ENCODE measurements around the gene KCNQ1.

The KCNQ1 gene, protein sequence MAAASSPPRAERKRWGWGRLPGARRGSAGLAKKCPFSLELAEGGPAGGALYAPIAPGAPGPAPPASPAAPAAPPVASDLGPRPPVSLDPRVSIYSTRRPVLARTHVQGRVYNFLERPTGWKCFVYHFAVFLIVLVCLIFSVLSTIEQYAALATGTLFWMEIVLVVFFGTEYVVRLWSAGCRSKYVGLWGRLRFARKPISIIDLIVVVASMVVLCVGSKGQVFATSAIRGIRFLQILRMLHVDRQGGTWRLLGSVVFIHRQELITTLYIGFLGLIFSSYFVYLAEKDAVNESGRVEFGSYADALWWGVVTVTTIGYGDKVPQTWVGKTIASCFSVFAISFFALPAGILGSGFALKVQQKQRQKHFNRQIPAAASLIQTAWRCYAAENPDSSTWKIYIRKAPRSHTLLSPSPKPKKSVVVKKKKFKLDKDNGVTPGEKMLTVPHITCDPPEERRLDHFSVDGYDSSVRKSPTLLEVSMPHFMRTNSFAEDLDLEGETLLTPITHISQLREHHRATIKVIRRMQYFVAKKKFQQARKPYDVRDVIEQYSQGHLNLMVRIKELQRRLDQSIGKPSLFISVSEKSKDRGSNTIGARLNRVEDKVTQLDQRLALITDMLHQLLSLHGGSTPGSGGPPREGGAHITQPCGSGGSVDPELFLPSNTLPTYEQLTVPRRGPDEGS
- 2.5 to 13.9 reads per million in 2 experiments for total RNA-seq

DNA sequence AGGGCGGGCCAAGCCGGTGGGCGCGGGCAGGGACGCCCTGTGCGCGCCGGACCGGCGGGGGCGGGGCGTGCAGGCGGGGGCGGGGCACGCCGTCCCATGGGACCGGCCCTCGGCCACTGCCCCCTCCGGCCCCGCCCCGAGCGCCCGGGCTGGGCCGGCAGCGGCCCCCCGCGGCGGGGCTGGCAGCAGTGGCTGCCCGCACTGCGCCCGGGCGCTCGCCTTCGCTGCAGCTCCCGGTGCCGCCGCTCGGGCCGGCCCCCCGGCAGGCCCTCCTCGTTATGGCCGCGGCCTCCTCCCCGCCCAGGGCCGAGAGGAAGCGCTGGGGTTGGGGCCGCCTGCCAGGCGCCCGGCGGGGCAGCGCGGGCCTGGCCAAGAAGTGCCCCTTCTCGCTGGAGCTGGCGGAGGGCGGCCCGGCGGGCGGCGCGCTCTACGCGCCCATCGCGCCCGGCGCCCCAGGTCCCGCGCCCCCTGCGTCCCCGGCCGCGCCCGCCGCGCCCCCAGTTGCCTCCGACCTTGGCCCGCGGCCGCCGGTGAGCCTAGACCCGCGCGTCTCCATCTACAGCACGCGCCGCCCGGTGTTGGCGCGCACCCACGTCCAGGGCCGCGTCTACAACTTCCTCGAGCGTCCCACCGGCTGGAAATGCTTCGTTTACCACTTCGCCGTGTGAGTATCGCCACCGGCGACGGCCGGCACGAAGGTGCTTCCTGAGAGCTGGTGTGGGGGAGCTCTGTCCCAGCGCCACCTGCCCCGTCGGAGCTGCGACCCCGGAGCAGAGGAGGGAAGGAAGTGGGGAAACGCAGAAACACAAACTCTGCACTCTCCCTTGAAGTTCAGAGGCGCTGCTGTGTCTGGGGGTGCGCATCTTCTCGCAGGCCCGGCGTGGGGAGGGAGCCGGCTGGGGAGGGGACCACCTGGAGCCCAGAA is at the start of gene KCNQ1:
Gene KCNQ1 (plus strand): TSS at position 188 of the 925 bp plus-strand sequence. CDS start 91 bp downstream, at position 279.
- peak; percentile 24 for DNase-seq (ENCODE audit: low read depth)

DNA sequence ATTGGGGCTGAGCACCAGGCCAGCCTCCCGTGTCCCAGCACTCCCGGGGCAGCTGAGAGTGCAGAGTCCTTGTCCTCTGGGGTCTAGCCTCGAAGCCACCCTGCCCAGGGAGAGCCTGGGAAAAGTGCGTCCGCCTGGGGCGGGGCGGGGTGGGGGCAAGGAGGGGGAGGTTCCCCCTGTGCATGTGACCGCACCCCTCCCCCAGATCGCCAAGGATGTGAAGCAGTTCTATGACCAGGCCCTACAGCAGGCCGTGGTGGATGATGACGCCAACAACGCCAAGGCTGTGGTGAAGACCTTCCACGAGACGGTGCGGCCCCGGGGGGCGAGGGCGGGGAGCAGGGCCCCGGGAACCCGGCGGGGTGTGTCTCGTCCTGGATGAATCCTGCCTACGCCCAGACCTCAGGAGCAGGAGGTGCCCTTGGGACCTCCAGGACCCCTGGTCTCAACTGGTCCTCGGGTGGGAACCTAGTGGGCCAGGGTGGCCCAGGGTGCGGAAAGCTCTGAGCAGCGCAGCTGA is 49.5 kb upstream of the KCNQ1 start:
- no peak for DNase-seq (ENCODE audit: low read depth)

DNA sequence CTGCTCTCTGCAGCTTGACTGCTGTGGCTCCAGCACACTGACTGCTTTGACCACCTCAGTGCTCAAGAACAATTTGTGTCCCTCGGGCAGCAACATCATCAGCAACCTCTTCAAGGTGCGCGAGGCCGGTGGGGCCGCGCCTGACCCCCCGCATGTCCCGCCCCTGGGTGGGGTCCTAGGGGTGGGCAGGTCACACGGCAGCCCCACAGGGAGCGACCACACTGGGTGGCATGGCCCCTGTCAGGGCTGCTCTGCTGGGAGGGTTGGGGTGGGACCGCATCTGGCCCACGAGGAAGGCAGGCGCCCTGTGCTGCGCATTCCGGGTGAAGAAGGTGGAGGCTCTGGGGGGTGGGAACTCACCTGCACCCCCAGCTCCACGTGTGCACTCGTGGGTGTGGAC is 49.0 kb upstream of the KCNQ1 start:
- DNase-seq (ENCODE audit: low read depth) = no peak

DNA sequence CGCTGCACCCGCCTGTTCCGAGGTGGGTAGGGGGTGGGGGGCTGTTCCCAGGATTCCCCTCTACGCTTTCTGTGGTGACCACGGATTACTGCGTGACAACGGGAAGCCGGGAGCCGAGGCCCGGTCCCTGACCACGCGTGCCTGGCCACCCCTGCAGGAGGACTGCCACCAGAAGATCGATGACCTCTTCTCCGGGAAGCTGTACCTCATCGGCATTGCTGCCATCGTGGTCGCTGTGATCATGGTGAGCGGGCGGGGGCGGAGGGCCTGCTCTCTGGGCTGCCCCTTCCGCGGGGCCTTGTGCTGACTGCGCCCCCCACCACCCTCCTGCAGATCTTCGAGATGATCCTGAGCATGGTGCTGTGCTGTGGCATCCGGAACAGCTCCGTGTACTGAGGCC is 48.3 kb upstream of the KCNQ1 start:
- DNase-seq (ENCODE audit: low read depth) = no peak

DNA sequence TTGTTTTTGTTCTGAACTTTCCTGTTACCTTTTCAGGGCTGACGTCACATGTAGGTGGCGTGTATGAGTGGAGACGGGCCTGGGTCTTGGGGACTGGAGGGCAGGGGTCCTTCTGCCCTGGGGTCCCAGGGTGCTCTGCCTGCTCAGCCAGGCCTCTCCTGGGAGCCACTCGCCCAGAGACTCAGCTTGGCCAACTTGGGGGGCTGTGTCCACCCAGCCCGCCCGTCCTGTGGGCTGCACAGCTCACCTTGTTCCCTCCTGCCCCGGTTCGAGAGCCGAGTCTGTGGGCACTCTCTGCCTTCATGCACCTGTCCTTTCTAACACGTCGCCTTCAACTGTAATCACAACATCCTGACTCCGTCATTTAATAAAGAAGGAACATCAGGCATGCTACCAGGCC is 47.8 kb upstream of the KCNQ1 start:
- no peak for DNase-seq (ENCODE audit: low read depth)

DNA sequence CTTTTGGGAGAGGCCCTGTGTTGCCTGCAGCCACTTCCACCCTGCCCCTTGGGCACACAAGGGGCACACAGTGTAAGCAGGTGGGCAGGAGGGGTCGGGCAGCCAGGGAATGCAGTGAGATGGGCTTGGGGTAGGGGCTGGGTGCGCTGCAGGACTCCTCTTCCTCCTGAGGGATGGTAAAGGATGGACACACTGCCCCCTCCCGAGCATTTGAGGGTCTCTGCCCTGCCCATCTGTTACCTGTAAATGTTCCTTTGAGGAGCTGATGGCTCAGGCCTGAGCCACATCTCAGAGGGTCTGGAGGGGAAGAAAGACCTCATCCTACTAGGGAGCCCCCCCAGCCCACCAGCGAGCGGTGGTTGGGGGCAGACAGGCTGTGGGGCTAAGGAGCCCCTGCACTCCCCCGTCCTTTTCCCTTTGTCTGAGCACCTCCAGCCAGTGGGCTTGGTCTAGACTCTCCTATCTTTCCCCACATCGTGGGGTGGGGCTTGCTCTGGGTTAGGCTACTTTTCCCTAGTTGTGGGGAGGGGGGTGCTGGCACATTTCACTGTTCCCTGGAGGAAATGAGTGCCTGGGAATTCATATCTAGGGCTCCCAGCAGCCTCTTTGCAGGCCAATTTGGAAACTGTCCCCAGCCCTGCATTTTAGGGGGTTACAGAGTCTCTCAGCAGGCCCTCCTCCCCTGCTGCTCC is 46.0 kb upstream of the KCNQ1 start:
- DNase-seq (ENCODE audit: low read depth) = no peak

DNA sequence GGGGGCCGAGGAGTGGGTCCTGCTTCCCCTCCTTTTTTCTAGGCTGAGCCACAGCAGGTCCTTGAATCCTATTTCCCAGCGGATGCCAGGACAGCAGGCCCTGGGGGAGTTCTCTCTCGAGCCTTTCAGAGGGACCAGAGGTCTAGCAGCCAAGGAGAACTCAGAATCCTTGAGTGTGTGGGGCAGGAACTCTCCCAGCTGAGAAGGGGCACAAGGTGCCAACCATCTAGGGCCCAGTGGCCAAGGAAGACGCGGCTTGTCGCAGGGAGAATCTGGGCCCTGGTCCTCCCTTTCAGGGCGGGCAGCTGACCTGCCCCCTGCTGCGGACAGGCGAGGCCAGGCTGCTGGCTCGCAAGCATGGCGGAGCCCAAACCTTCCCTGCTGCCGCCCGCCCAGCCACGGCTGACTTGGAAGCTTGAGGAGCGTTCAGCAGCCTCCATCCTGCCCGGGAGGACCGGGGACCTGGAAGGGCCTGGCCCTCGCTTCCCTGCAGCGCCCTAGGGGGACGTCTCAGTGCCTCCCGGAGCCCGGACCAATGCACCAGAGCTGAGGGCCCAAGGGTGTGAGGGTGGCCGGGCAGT is 45.2 kb upstream of the KCNQ1 start:
- DNase-seq (ENCODE audit: low read depth) = no peak

DNA sequence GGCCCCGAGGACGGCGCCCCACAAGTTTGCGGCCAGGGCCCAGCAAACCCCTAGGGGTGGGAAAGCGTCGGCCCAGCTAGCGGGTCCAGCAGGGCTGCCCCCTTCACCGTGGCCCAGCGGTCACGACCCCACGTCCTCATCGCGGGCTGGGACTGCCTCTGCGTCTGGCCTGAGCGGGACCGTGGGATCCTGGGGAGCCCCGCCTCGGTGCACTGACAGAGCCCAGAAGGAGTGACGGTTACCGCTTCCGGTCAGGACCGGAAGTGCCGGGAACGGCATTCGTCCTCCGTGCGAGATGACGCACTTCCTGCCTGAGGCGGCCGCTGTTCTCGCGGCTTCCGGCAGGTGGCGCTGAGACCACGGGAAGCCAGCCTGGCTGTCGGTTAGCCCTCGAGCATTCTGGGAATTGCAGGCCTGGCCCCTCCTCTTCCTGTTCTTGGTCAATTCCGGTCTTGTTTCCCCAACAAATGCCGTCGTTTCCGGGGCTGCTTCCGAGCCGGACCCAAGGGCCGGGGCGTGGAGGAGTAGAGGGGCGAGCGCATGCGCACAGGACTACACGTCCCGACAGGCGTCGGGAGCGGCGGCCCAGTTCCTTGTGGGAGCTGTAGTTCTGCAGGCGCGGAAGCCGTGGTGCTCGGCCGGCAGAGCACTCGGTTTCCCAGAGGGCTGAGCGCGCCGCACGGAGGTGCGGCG is 44.6 kb upstream of the KCNQ1 start, which contains the start of gene TSSC4:
Gene TSSC4 (plus strand): TSS at position 682 of the 693 bp plus-strand sequence. CDS start 1,884 bp downstream, outside the sequence.
- DNase-seq (ENCODE audit: low read depth) = peak; percentile 99

DNA sequence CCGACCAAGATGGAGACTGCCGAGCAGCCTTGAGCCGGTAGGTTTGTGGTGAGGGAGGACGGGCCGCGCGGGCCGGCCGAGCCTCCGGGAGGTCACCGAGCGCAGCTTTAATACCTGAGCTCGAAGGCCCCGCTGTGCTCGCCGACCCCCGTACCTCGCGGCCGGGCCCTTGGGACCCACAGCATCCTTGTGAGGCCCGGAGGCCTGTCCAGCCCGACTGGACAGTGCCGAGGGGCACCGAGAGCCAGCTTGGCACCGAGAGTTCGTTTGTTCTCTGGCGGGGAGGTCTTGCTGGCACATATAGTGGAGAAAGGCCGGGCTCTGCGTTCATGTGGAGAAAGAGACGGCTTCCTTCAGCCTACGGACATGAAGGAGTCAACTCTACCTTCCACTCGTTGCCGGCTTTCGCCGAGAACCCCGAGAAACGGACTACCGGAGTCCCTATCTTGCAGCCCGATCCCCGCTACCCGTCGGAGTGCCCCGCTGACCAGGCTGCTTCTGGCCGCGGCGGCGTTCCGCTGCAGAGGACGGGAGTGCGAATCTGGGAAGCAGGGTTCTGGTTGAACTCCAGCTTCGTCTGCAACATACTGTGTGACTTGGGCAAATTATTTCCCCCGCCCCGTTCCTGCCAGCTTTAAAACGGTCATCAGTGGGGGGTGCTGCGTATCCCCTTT is 43.9 kb upstream of the KCNQ1 start:
- no peak for DNase-seq (ENCODE audit: low read depth)

DNA sequence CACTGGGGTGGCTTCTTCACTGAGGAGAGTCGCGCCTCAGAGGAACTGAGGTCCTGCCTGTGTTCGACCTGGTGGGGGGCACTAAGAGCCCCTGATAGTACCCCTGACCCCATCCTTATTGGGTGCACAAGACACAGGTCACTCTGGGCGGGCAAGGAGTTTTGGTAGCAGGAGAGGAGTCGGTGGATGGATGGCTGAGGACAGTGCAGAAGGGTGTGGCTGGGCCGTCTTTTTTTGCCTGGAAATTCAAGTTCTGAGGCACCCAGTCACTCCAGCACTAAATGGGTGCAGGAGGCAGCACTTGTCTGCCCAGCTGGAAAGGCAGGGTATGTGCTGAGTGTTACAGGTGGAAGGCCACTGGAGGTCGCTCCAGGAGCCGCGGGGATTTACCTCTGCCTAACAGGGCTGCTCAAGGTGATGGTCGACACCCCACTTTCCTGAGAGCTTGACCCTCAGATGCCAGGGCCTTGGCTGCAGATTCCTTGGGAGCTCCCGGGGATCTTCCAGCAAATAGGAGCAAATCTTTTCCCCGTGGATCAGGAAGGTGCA is 43.3 kb upstream of the KCNQ1 start:
- DNase-seq (ENCODE audit: low read depth) = no peak

DNA sequence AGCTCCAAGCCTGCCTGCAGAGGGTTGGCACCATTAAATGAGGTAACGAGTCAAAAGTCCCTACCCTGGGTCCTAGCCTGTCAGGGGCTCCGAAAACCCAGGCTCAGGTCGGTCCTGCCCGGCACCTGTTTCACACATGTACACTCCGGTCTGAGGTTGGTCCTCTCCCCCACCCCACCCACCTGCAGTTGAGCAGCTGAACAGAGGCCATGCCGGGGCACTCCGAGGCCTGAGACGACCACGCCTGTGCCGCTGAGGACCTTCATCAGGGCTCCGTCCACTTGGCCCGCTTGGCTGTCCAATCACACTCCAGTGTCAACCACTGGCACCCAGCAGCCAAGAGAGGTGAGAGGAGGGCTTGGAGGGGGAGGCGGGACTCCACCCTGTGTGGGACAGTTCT is 42.7 kb upstream of the KCNQ1 start:
- no peak for DNase-seq (ENCODE audit: low read depth)

DNA sequence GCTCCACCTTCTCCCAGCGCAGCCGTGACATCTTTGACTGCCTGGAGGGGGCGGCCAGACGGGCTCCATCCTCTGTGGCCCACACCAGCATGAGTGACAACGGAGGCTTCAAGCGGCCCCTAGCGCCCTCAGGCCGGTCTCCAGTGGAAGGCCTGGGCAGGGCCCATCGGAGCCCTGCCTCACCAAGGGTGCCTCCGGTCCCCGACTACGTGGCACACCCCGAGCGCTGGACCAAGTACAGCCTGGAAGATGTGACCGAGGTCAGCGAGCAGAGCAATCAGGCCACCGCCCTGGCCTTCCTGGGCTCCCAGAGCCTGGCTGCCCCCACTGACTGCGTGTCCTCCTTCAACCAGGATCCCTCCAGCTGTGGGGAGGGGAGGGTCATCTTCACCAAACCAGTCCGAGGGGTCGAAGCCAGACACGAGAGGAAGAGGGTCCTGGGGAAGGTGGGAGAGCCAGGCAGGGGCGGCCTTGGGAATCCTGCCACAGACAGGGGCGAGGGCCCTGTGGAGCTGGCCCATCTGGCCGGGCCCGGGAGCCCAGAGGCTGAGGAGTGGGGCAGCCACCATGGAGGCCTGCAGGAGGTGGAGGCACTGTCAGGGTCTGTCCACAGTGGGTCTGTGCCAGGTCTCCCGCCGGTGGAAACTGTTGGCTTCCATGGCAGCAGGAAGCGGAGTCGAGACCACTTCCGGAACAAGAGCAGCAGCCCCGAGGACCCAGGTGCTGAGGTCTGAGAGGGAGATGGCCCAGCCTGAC is 41.7 kb upstream of the KCNQ1 start:
- DNase-seq (ENCODE audit: low read depth) = no peak

DNA sequence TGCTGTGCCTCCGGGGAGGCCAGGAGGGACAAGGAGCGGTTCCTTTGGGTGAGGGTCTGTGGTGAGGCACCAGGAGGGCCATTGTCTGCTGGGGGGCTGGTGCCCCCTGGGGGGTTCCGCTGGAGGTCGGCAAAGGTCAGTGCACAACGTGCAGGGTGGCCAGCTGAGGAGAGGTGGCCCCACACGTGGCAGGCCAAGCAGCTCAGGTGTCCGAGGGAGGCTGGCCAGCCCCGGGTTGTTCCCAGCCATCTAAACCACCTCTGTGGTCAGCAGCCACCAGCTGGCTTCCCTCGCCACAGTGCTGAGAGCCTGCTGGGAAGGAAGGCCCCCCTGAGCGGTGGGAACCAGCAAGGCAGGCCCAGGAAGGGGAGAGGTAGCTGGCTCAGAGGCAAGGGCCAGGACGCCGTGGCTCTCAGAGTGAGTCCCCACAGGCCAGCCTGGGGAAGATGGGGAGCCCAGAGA is 40.0 kb upstream of the KCNQ1 start:
- no peak for DNase-seq (ENCODE audit: low read depth)

DNA sequence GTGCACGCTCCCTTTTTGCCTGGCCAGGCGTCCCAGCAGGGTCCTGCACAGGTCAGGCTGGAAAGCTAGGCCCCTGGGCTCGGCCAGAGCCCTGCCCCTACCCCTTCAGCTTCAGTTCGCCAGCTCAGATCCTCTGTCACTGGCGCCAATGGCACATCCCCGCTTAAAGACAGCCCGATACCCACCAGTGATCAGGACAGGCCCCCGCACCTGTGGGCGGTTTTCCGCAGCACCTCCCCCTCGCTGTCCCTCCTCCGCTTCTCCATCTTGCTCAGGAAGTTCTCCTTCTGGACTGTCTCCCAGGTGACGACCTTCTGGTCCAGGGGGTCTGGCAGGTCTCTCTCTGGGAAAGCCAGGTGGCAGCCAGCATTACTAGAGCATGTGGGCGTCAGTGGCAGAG is 38.4 kb upstream of the KCNQ1 start:
- DNase-seq (ENCODE audit: low read depth) = no peak

DNA sequence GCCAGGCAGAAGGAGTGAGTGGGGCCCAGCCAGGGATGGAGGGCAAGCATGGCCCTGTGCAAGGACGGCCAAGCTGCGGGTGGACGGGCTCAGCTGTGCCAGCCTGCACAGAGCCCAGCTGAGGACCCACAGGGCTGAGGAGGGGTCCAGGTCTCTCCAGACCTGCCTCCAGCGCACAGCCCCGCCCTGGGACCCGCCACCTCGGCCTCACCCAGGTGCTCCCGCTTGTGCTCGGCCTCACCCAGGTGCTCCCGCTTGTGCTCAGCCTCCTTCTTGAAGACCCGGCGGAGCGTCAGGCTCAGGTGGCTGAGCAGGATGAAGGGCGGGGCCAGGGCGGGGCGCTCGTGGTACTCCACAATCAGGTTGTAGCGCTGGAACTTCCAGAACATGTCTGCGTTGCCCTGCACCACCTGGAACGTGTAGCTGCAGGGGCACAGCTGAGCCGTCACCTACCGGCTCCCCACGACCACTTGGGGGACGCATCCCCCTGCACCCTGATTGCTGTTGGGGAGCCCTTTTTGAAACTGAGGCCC is 37.9 kb upstream of the KCNQ1 start:
- DNase-seq (ENCODE audit: low read depth) = no peak

DNA sequence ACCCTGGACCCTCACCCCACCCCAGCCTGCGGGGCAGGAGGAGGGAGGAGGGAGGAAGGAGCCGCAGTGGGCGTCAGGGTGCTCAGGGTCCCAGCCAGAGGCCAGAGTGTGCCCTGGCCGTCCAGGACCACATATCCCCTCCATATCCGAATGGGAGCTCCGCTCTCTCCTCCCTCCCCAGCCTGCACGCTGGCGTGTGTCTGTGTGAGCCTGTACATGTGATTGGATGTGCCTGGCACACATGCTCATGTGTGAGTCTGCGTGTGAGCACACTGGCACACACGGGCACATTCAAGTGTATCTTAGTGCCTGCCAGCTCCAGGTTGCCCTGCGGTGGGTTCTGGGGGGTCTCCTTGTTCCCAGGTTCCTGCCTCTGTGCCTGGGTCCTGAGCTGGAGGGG is 36.1 kb upstream of the KCNQ1 start:
- no peak for DNase-seq (ENCODE audit: low read depth)

DNA sequence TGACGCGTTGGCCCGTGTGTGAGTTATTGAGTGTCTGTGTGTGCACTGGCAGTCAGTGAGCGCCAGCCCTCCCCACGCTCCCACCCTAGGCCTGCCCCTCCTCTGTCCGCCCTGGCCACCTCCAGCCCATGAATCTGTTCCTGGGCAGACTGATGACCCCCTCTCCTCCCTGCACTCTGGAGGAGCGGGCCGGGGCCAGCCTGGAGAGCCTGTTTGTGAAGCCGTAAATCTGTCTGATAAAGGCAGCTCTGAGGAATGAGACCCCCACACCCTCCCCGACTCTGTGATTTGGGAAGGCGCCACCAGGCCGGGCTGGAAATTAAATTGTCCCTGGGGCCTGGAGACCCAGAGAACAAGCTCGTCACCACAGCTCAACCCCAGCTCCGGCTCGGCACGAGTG is 35.7 kb upstream of the KCNQ1 start:
- no peak for DNase-seq (ENCODE audit: low read depth)

Measured in T follicular helper cell (primary cell).